ENCODE results near the gene ERVW-1. TPM values are rescaled to one million over a fixed set of nuclear protein-coding genes. Genes with fewer than 3 reads are reported as not detected.

Gene ERVW-1
- total and polyA plus RNA-seq, 8 donors, result not detected

DNA sequence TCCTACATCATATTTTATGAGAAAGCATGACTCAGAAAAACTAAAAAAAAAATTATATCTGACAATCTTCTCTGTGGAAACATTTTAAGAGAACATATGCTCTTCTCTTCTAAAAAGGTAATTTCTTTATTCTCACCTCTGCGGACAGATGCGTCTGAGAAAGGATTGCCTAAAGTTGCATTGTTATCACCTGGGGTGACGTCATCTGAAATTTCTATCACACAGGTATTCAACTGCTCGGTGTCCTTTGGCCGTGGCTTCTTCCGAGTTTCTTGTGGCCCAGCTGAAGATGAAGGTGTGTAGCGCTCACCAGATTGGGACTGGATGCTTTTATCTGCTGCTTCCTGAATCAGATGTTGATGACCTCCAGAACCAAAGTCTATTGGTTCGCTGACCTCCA is 44.7 kb downstream of the ERVW-1 start:
- no peak overlapping the region for H3K27ac ChIP-seq
- no peak for ATAC-seq
- H3K27me3 ChIP-seq, result no peaks in the 10 kb centered on the region
- no peaks in the 10 kb centered on the region for H3K9me3 ChIP-seq
- TF ChIP-seq, protein P1, sequence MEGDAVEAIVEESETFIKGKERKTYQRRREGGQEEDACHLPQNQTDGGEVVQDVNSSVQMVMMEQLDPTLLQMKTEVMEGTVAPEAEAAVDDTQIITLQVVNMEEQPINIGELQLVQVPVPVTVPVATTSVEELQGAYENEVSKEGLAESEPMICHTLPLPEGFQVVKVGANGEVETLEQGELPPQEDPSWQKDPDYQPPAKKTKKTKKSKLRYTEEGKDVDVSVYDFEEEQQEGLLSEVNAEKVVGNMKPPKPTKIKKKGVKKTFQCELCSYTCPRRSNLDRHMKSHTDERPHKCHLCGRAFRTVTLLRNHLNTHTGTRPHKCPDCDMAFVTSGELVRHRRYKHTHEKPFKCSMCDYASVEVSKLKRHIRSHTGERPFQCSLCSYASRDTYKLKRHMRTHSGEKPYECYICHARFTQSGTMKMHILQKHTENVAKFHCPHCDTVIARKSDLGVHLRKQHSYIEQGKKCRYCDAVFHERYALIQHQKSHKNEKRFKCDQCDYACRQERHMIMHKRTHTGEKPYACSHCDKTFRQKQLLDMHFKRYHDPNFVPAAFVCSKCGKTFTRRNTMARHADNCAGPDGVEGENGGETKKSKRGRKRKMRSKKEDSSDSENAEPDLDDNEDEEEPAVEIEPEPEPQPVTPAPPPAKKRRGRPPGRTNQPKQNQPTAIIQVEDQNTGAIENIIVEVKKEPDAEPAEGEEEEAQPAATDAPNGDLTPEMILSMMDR (IDR thresholded peaks at IDR 0.05), result no peak
- FAIRE-seq, result no peak
- no peaks in the 10 kb centered on the region for H3K36me3 ChIP-seq
- H3K4me3 ChIP-seq, result no peak overlapping the region
- intact Hi-C loops (cut with DNase I), result no loop called here
- WGBS, 2 donors, result 88 to 92% methylated on average over 8 of the region's 8 CpGs
- H3K4me1 ChIP-seq, result no peaks in the 10 kb centered on the region
- no peak for DNase-seq

GRCh38 chr7:92432299-92432946 is 45.3 kb downstream of the ERVW-1 start:
- no peaks in the 10 kb centered on the region for H3K36me3 ChIP-seq
- H3K4me1 ChIP-seq, result no peaks in the 10 kb centered on the region
- DNase-seq (no peak), FAIRE-seq (no peak), ATAC-seq (no peak)
- H3K27ac ChIP-seq, result no peak overlapping the region
- WGBS, 2 donors, result 64 to 66% methylated on average over 3 of the region's 3 CpGs
- no peaks in the 10 kb centered on the region for H3K27me3 ChIP-seq
- intact Hi-C loops (cut with DNase I), result no loop called here
- H3K9me3 ChIP-seq, result no peaks in the 10 kb centered on the region
- no peak overlapping the region for H3K4me3 ChIP-seq
- TF ChIP-seq, protein P1 (IDR thresholded peaks at IDR 0.05), result no peak

DNA sequence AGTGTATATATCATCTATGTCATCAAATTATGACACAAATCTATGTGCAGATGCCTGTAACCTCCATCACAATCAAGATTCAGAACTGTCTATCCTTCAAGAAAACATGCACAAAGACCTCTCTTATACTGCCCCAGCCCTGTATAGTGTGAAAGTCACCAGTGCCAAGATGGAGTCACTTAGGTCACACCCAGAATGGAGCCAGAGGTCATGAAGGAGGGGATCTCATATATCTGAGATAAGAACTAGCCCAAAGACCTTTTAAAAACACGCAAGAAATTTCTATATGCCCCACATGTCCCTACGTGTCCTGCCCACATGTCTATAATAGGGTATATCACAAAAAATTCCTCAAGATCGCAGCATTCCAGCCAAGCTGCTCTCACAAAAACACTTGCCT is 50.6 kb downstream of the ERVW-1 start:
- Histone ChIP-seq H3K36me3 (no peaks in the 10 kb centered on the region), H3K9me3 (no peaks in the 10 kb centered on the region), H3K27ac (no peak overlapping the region), H3K27me3 (no peaks in the 10 kb centered on the region), H3K4me1 (no peaks in the 10 kb centered on the region), H3K4me3 (no peak overlapping the region)
- ATAC-seq (no peak), FAIRE-seq (no peak), DNase-seq (no peak)
- intact Hi-C loops (cut with DNase I), result no loop called here
- TF ChIP-seq, protein P1 (IDR thresholded peaks at IDR 0.05), result no peak
- WGBS, 2 donors, result 82 to 87% methylated on average over 3 of the region's 3 CpGs

DNA sequence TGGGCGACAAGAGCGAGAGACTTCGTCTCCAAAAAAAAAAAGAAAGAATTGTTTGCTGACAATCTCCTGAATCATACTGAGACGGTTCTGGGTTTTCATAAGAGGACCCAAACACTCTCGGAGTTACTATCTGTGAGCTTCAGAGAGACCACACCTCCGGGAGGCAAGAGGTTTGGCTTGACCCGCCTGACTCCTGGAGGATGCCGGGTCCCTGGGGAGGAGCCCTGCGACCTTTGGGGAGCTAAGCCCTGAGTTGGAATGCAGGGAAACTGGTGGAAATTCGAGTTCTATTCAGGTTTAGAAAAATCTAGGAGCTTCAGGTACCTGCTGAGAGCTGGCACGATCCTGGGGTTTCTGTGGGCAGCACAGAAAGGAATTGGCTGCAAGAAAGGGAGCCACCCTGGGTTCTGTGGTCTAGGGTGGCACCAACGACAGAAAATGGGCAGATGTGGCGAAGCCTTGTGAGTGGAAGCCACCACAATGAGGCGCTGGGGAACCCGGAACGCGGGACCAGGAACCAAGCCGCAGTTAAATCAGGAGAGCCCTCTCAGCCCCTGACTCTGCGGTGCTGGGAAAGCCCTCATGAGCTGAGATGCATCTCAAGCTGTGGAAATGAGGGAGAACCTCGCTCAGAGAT is 52.3 kb downstream of the ERVW-1 start:
- Histone ChIP-seq H3K4me3 (peak overlapping the region in 1 of 4 donors; percentile 23), H3K9me3 (no peaks in the 10 kb centered on the region), H3K27ac (no peak overlapping the region), H3K36me3 (no peaks in the 10 kb centered on the region), H3K4me1 (no peaks in the 10 kb centered on the region), H3K27me3 (no peaks in the 10 kb centered on the region)
- ATAC-seq (peak; percentile 32 to 59 (median 51)), DNase-seq (peak in 3 of 6 donors; percentile 31 to 64 (median 42)), FAIRE-seq (no peak)
- intact Hi-C loops (cut with DNase I), result no loop called here
- 41 to 46% methylated on average over 20 of the region's 20 CpGs for WGBS, 2 donors
- TF ChIP-seq, protein P1 (IDR thresholded peaks at IDR 0.05), result no peak

DNA sequence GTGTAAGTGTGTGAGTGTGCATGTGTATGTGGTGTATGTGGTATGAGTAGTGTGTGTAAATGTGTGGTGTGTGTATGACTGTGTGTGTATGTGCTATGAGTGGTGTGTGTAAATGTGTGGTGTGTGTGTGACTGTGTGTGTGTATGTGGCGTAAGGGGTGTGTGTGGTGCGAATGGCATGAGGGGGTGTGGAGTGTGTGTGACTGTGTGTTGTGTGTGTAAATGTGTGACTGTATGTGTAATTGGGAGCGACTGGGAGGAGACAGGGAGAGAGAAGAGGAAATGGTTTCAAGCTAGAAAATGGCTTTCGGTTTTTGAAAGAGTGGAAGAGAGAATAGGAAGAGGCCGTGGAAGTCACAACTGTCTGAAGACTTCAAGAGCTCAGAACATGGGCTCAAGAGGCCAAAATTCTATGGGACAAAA is 54.0 kb downstream of the ERVW-1 start:
- H3K27me3 ChIP-seq, result no peaks in the 10 kb centered on the region
- WGBS, 2 donors, result 65 to 71% methylated on average over 5 of the region's 5 CpGs
- TF ChIP-seq, protein P1 (IDR thresholded peaks at IDR 0.05), result no peak
- intact Hi-C loops (cut with DNase I), result no loop called here
- H3K4me3 ChIP-seq, result peak overlapping the region in 1 of 4 donors; percentile 46
- no peak for ATAC-seq
- no peaks in the 10 kb centered on the region for H3K9me3 ChIP-seq
- no peak for FAIRE-seq
- no peaks in the 10 kb centered on the region for H3K36me3 ChIP-seq
- no peaks in the 10 kb centered on the region for H3K4me1 ChIP-seq
- DNase-seq, result no peak
- no peak overlapping the region for H3K27ac ChIP-seq

All from pancreas (tissue), 10 donors.